Peyer's patch (tissue), 4 donors: ENCODE data around the gene SLC6A17.

ENCODE experiments used
- POLR2A ChIP-seq, 2 donors: fragments of 450-650 bp; IDR thresholded peaks; one replicate each; pipeline ENCODE4 v1.5.1; 2017; ENCODE audit warnings: antibody characterized with exemption in 2 of 2, mild to moderate bottlenecking in 2 of 2, moderate library complexity in 2 of 2
- TF ChIP-seq, protein P1 (sequence below), 6 experiments: fragments of 450-650 bp in 4 of 6; fragments of 200-600 bp in 2 of 6; sonication (generic) in 1 of 6; IDR thresholded peaks; one replicate each; pipeline ENCODE4 v1.5.1; 2017 to 2019; ENCODE audit warnings: antibody characterized with exemption in 6 of 6, mild to moderate bottlenecking in 3 of 6, moderate library complexity in 1 of 6

DNA sequence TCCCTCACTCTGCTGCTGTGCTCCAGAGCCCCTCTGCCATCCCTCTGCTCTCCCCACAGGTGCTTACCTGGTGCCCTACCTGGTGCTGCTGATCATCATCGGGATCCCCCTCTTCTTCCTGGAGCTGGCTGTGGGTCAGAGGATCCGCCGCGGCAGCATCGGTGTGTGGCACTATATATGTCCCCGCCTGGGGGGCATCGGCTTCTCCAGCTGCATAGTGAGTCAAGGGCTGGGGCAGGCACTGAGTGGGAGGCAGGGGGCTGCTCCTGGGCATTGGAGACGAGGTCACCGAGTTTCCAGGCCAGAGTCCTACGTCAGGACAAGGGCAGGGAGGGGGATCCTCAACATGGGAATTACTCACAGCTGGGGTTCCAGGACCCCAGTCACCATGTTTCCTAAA, 21.7 kb downstream of the SLC6A17 start:
- TF ChIP-seq, protein P1, sequence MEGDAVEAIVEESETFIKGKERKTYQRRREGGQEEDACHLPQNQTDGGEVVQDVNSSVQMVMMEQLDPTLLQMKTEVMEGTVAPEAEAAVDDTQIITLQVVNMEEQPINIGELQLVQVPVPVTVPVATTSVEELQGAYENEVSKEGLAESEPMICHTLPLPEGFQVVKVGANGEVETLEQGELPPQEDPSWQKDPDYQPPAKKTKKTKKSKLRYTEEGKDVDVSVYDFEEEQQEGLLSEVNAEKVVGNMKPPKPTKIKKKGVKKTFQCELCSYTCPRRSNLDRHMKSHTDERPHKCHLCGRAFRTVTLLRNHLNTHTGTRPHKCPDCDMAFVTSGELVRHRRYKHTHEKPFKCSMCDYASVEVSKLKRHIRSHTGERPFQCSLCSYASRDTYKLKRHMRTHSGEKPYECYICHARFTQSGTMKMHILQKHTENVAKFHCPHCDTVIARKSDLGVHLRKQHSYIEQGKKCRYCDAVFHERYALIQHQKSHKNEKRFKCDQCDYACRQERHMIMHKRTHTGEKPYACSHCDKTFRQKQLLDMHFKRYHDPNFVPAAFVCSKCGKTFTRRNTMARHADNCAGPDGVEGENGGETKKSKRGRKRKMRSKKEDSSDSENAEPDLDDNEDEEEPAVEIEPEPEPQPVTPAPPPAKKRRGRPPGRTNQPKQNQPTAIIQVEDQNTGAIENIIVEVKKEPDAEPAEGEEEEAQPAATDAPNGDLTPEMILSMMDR (IDR thresholded peaks at IDR 0.05), result no peak
- TF ChIP-seq POLR2A (IDR thresholded peaks at IDR 0.05), result no peak
